Heart right ventricle (tissue), 16 donors: Measurements from ENCODE around the gene TMEM218. TPM values are rescaled to one million over a fixed set of nuclear protein-coding genes. Genes with fewer than 3 reads are reported as not detected.
A peak's percentile ranks its signal among the peaks of the same experiment; 100 is the strongest.

Experiments used
- ATAC-seq, 8 donors: fragments of 200-7000 bp; cut with Tn5 transposase; one replicate each; pipeline ENCODE4 v1.9.1; 2020; ENCODE audit warnings: mild to moderate bottlenecking in 8 of 8, moderate library complexity in 8 of 8, moderate number of reproducible peaks in 1 of 8
- DNase-seq, 2 donors: peaks; one replicate each; pipeline ENCODE4 v3.0.0-alpha.2; 2020
- H3K27ac ChIP-seq, 10 donors: fragments of 200-600 bp; sonication (generic) in 2 of 10; one replicate each; pipeline versions ENCODE4 v1.5.0 to v1.8.0; 2020 to 2022; ENCODE audit warnings: mild to moderate bottlenecking in 3 of 10
- H3K27me3 ChIP-seq, 7 donors: fragments of 200-600 bp; one replicate each; pipeline ENCODE4 v1.8.0; 2021 to 2022; ENCODE audit warnings: mild to moderate bottlenecking in 2 of 7
- H3K36me3 ChIP-seq, 9 donors: fragments of 200-600 bp; sonication (generic) in 1 of 9; one replicate each; pipeline versions ENCODE4 v1.5.0 to v1.8.0; 2020 to 2022; ENCODE audit warnings: mild to moderate bottlenecking in 2 of 9
- H3K4me1 ChIP-seq, 9 donors: fragments of 200-600 bp; sonication (generic) in 1 of 9; one replicate each; pipeline versions ENCODE4 v1.5.0 to v1.8.0; 2020 to 2022; ENCODE audit warnings: mild to moderate bottlenecking in 4 of 9
- H3K4me3 ChIP-seq, 10 donors: fragments of 200-600 bp; sonication (generic) in 2 of 10; one replicate each; pipeline versions ENCODE4 v1.5.0 to v1.8.0; 2020 to 2022; ENCODE audit warnings: mild to moderate bottlenecking in 7 of 10, moderate library complexity in 2 of 10
- H3K9me3 ChIP-seq, 11 donors: fragments of 200-600 bp in 10 of 11; sonication (generic) in 2 of 11; one replicate each; pipeline versions ENCODE4 v1.5.0 to v1.8.0; 2013 to 2022; ENCODE audit warnings: mild to moderate bottlenecking in 2 of 11, control low read depth in 1 of 11, moderate library complexity in 1 of 11
- CTCF ChIP-seq, 9 donors: fragments of 200-600 bp; sonication (generic) in 2 of 9; IDR thresholded peaks; one replicate each; pipeline versions ENCODE4 v1.5.0 to v1.8.0; 2021 to 2022; ENCODE audit warnings: antibody characterized with exemption in 9 of 9, mild to moderate bottlenecking in 5 of 9, moderate library complexity in 1 of 9
- WGBS, 2 donors: extraction: QIAGEN DNeasy Blood & Tissue Kit; methylation state at CpG; one replicate each; pipeline ENCODE4 v1.1.7; 2013; ENCODE audit warnings: inconsistent platforms in 1 of 2; 5-methylcytosine and 5-hydroxymethylcytosine counted together
- intact Hi-C, 10 donors: fragments of 100-400 bp; cut with DNase I; formaldehyde crosslinking; loops; one replicate each; pipeline versions ENCODE4 v1.11.1 to v1.14.2; 2022
- polyA plus RNA-seq, 2 donors: library from polyadenylated mRNA; stranded (reverse); fragments of 200-250 nt; gene quantifications; one replicate each; pipeline ENCODE4 v1.2.3, GENCODE V29; 2013
- total RNA-seq, 10 donors: library from RNA; stranded (reverse); fragmentation: NEBNext Ultra II Directional in 3 of 10; extraction: Animal tissue kit (Norgen Biotek cat#: 25700) in 3 of 10; gene quantifications; one replicate each; pipeline versions ENCODE4 v1.2.1 to v1.2.4, GENCODE V29; 2021 to 2023
- donor health status: Arrhythmogenic right ventricular cardiomyopathy.
- donor health status: ischemic (EF 13 %, LVEDD 7.1; RV severe dilation, severe dysfunction).
- donor health status: healthy with polysubstance abuse.
- donor health status: DM: no; HTN: yes; CAD: no.
- donor health status: DM: no; HTN: no; CAD: no.
- donor health status: ischemic (EF 25% LVEDD 6.9; RV normal size, moderate dysfunction).
- donor health status: ischemic (EF 25% LVEDD 5.7; RV mildly dilated, moderate dysfunction).
- donor health status: healthy.
- donor health status: DM: yes; HTN: yes; CAD: no.
- donor health status: Ischemic cardiomyopathy.
- donor health status: ischemic (EF 35%, LVEDD 5.7; RV mildly dilated, moderate dysfunction).
- donor health status: nonischemic (EF 11% LVEDD 7.7; RV severe dilation, severe dysfunction).
- donor health status: DM: yes; HTN: yes; CAD: no.
- donor health status: PGD.
- donor health status: ischemic (EF 29% LVEDD 5.4; RV normal size, mild dysfunction).
- donor health status: nonischemic (EF 23%, LVEDD 6.1; RV moderate dilation, normal function).

TMEM218 gene
- total and polyA plus RNA-seq, 12 donors, result 4.5 to 17.1 (median 6.9) TPM

- peaks cover 0 to 71% (median 41%) of the 10 kb centered on the region in 7 donors for H3K27me3 ChIP-seq
- peak overlapping the region in 1 of 10 donors; percentile 11 for H3K27ac ChIP-seq
- no peaks in the 10 kb centered on the region for H3K9me3 ChIP-seq
- no peak for TF ChIP-seq CTCF (IDR thresholded peaks at IDR 0.05)
- ATAC-seq (no peak), DNase-seq (no peak)
- WGBS, 2 donors, result 95% methylated on average over 4 of the region's 4 CpGs
- no peak overlapping the region for H3K4me3 ChIP-seq
- H3K4me1 ChIP-seq, result peaks cover 0 to 69% (median 6%) of the 10 kb centered on the region in 9 donors
- intact Hi-C loops, result no loop called here
- H3K36me3 ChIP-seq, result no peaks in the 10 kb centered on the region
These were observed 43.1 kb downstream of the TMEM218 start for GRCh38 chr11:125068368-125068767.

DNA sequence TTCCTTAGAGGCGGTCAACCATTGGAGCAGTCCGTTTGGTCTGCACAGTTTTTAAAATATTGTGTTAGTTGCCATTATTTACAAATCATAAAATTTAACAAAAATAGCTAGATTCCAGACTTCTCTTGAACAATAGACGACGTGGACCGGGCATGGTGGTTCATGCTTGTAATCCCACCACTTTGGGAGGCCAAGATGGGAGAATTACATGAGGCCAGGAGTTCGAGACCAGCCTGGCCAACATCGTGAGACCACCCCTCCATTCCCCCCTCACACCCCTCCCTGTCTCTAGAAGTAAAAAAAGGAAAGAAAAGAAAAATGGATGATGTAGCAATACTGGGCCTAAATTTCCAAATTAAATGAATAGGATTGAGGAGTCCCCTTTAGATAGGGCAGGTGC is 47.4 kb downstream of the TMEM218 start:
- WGBS, 2 donors, result 67 to 78% methylated on average over 7 of the region's 7 CpGs
- Histone ChIP-seq H3K27ac (peak overlapping the region in 5 of 10 donors; percentile 41 to 89 (median 57)), H3K9me3 (no peaks in the 10 kb centered on the region), H3K4me3 (peak overlapping the region in 7 of 10 donors; percentile 59 to 81 (median 68)), H3K36me3 (no peaks in the 10 kb centered on the region), H3K4me1 (peaks cover 0 to 34% (median 9%) of the 10 kb centered on the region in 9 donors), H3K27me3 (peaks cover 0 to 47% (median 40%) of the 10 kb centered on the region in 7 donors)
- intact Hi-C loops, result no loop called here
- DNase-seq (no peak), ATAC-seq (no peak)
- no peak for TF ChIP-seq CTCF (IDR thresholded peaks at IDR 0.05)

GRCh38 chr11:125063429-125064043 is 47.9 kb downstream of the TMEM218 start:
- DNase-seq (no peak), ATAC-seq (peak in 5 of 8 donors; percentile 7 to 40 (median 24))
- intact Hi-C loops, result no loop called here
- H3K36me3 ChIP-seq, result no peaks in the 10 kb centered on the region
- peaks cover 0 to 29% (median 9%) of the 10 kb centered on the region in 9 donors for H3K4me1 ChIP-seq
- no peaks in the 10 kb centered on the region for H3K9me3 ChIP-seq
- peaks cover 0 to 47% (median 37%) of the 10 kb centered on the region in 7 donors for H3K27me3 ChIP-seq
- TF ChIP-seq CTCF (IDR thresholded peaks at IDR 0.05), result no peak
- peak overlapping the region; percentile 33 to 81 (median 68) for H3K4me3 ChIP-seq
- 4% methylated on average over 36 to 38 of the region's 38 CpGs for WGBS, 2 donors
- H3K27ac ChIP-seq, result peak overlapping the region in 7 of 10 donors; percentile 3 to 89 (median 57)

DNA sequence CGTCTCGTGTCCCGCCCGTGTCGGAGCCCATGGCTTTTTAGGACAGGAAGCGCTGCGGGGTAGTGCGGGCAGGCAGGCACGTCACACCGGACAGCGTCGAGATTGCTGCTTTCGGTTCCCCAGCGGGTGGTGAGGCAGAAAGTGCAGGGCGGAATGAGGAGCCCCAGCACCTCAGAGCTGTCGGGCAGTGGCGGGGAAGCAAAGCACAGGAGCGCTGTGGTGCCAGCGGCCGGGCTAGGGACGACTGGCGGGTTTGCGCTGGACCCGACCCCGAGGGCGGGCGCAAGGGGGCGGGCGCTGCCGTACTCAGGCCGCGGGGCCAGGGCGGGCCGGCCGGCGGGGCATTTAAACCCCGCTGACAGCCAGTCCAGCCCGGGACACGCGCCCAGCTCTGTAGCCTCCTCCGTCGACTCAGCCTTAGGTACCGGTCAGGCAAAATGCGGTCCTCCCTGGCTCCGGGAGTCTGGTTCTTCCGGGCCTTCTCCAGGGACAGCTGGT is 48.4 kb downstream of the TMEM218 start, which contains the start of gene SLC37A2:
Gene SLC37A2 (plus strand): TSS at position 375 of the 498 bp plus-strand sequence. CDS start 63 bp downstream, at position 438.
- 1% methylated on average over 46 of the region's 46 CpGs for WGBS, 2 donors
- peak within 1 kb of the TSS in 7 of 10 donors; percentile 3 to 89 (median 57) for H3K27ac ChIP-seq

More for the DNA sequence above, 48.4 kb downstream of the TMEM218 start, which contains the start of gene SLC37A2:
- DNase-seq (peak; percentile 58 to 68), ATAC-seq (peak; percentile 87 to 95 (median 90))
- H3K9me3 ChIP-seq, result no peaks in the 10 kb centered on the region
- intact Hi-C loops, result no loop called here
- H3K4me3 ChIP-seq, result peak within 1 kb of the TSS; percentile 33 to 81 (median 68)
- H3K27me3 ChIP-seq, result peaks cover 0 to 41% (median 32%) of the 10 kb centered on the region in 7 donors
- H3K36me3 ChIP-seq, result no peaks in the 10 kb centered on the region
- TF ChIP-seq CTCF (IDR thresholded peaks at IDR 0.05), result peak in 7 of 9 donors; percentile 15 to 49 (median 38)
- peaks cover 0 to 25% (median 9%) of the 10 kb centered on the region in 9 donors for H3K4me1 ChIP-seq
